H1 (cell line): ENCODE results near the gene BBC3. TPM values are rescaled to one million over a fixed set of nuclear protein-coding genes. Genes with fewer than 3 reads are reported as not detected.

Source experiments
- CTCF ChIA-PET: fragments of 300-600 bp; sonication (Branson Sonifier 250); formaldehyde crosslinking; loops from one replicate; lab custom pipeline; 2021; ENCODE audit not compliant: partially characterized antibody; lab: Charles Lee
- POLR2A ChIA-PET: fragments of 300-600 bp; sonication (Branson Sonifier 250); formaldehyde crosslinking; loops from one replicate; lab custom pipeline; 2021; ENCODE audit warnings: inconsistent platforms; ENCODE audit not compliant: partially characterized antibody; lab: Charles Lee
- DNase-seq, 2 experiments: peaks; one replicate each; pipeline versions ENCODE4 v3.0.0 to v3.0.0-alpha.2; 2010 to 2022; ENCODE audit warnings: low spot score in 2 of 2, low read depth in 1 of 2, mixed read lengths in 1 of 2
- FAIRE-seq: peaks from 2 replicates; lab custom pipeline; 2011; peaks lifted over from hg19 to GRCh38; lab: Jason Lieb, UNC
- H2AFZ ChIP-seq: 2 replicates; pipeline ENCODE4 v1.8.1; 2012; ENCODE audit warnings: low read length, inconsistent platforms
- H2AK5ac ChIP-seq: 2 replicates; pipeline ENCODE4 v1.6.1; 2013; ENCODE audit warnings: low read depth, low read length
- H2BK120ac ChIP-seq: replicated peaks from 2 replicates; pipeline ENCODE3; 2013; ENCODE audit warnings: low read depth, low read length, inconsistent platforms
- H2BK12ac ChIP-seq: 2 replicates; pipeline ENCODE4 v1.6.1; 2013; ENCODE audit warnings: low read depth, low read length
- H2BK15ac ChIP-seq: 2 replicates; pipeline ENCODE4 v1.6.1; 2013; ENCODE audit warnings: low read length
- H2BK20ac ChIP-seq: 2 replicates; pipeline ENCODE4 v1.6.1; 2013; ENCODE audit warnings: low read length
- H2BK5ac ChIP-seq: 2 replicates; pipeline ENCODE4 v1.6.1; 2013; ENCODE audit warnings: low read depth, low read length
- H3K14ac ChIP-seq: 2 replicates; pipeline ENCODE4 v1.6.1; 2013; ENCODE audit warnings: inconsistent platforms; ENCODE audit not compliant: insufficient read length
- H3K18ac ChIP-seq: 2 replicates; pipeline ENCODE4 v1.6.1; 2013; ENCODE audit warnings: low read length; ENCODE audit errors: extremely low read depth
- H3K23ac ChIP-seq: 2 replicates; pipeline ENCODE4 v1.6.1; 2013; ENCODE audit warnings: inconsistent platforms; ENCODE audit not compliant: insufficient read length
- H3K23me2 ChIP-seq: 2 replicates; pipeline ENCODE4 v1.6.1; 2013; ENCODE audit warnings: low read depth, low read length
- H3K27ac ChIP-seq: 2 replicates; pipeline ENCODE4 v1.6.1; 2011; ENCODE audit warnings: low read depth, low read length, inconsistent platforms
- H3K27me3 ChIP-seq, 4 experiments: replicated peaks in 1 of 4; 1 replicate in 1 of 4; 2 replicates in 3 of 4; pipeline versions ENCODE4 v1.6.1 to v1.8.1; 2011 to 2013; ENCODE audit warnings: low read length in 3 of 4, mild to moderate bottlenecking in 3 of 4, inconsistent platforms in 2 of 4, mixed read lengths in 2 of 4, moderate library complexity in 1 of 4; ENCODE audit not compliant: control insufficient read depth in 3 of 4, insufficient read depth in 3 of 4; ENCODE audit errors: extremely low read depth in 1 of 4
- H3K36me3 ChIP-seq, 4 experiments: 2 replicates each; pipeline versions ENCODE4 v1.6.1 to v1.8.1; 2011 to 2013; ENCODE audit warnings: mild to moderate bottlenecking in 4 of 4, low read length in 3 of 4, moderate library complexity in 2 of 4, control low read depth in 1 of 4, inconsistent platforms in 1 of 4; ENCODE audit not compliant: insufficient read depth in 4 of 4, control insufficient read depth in 2 of 4
- H3K4ac ChIP-seq: replicated peaks from 2 replicates; pipeline ENCODE3; 2013; ENCODE audit warnings: low read length, low read depth, mixed read lengths, inconsistent platforms; ENCODE audit not compliant: insufficient read length
- H3K4me1 ChIP-seq, 4 experiments: replicated peaks in 1 of 4; 1 replicate in 1 of 4; 2 replicates in 3 of 4; pipeline versions ENCODE4 v1.6.1 to v1.8.1; 2011 to 2013; ENCODE audit warnings: low read length in 3 of 4, inconsistent platforms in 2 of 4, mixed read lengths in 1 of 4; ENCODE audit not compliant: insufficient read depth in 4 of 4, control insufficient read depth in 3 of 4
- H3K4me2 ChIP-seq, 2 experiments: 2 replicates each; pipeline versions ENCODE4 v1.6.1 to v1.8.1; 2011 to 2013; ENCODE audit warnings: low read depth in 2 of 2, low read length in 2 of 2, control low read depth in 1 of 2, inconsistent platforms in 1 of 2, mild to moderate bottlenecking in 1 of 2; ENCODE audit not compliant: insufficient read depth in 1 of 2
- H3K4me3 ChIP-seq, 4 experiments: fragments of 200-600, 300-600 bp in 1 of 4; sonication (generic), shearing (Covaris generic), sonication (Bioruptor Twin) in 1 of 4; 2 replicates each; pipeline versions ENCODE4 v1.5.1 to v1.8.1; 2011 to 2016; ENCODE audit warnings: low read length in 4 of 4, low read depth in 3 of 4, control low read depth in 2 of 4, inconsistent platforms in 2 of 4, mild to moderate bottlenecking in 2 of 4, mixed read lengths in 1 of 4, moderate library complexity in 1 of 4; ENCODE audit not compliant: insufficient read depth in 2 of 4; ENCODE audit errors: extremely low read depth in 1 of 4
- H3K56ac ChIP-seq: replicated peaks from 2 replicates; pipeline ENCODE3; 2013; ENCODE audit warnings: low read depth, mild to moderate bottlenecking, mixed read lengths, low read length, inconsistent platforms; ENCODE audit not compliant: insufficient read length
- H3K79me1 ChIP-seq: 2 replicates; pipeline ENCODE4 v1.6.1; 2013; ENCODE audit warnings: low read depth, low read length, control low read depth
- H3K79me2 ChIP-seq, 2 experiments: 2 replicates each; pipeline versions ENCODE4 v1.6.1 to v1.8.1; 2012 to 2013; ENCODE audit warnings: low read length in 2 of 2, mild to moderate bottlenecking in 2 of 2, inconsistent platforms in 1 of 2; ENCODE audit not compliant: insufficient read depth in 2 of 2, control insufficient read depth in 1 of 2
- H3K9ac ChIP-seq, 4 experiments: replicated peaks in 1 of 4; 1 replicate in 1 of 4; 2 replicates in 3 of 4; pipeline versions ENCODE4 v1.6.1 to v1.8.1; 2011 to 2013; ENCODE audit warnings: low read depth in 3 of 4, low read length in 3 of 4, control low read depth in 2 of 4, mild to moderate bottlenecking in 2 of 4, moderate library complexity in 2 of 4, inconsistent platforms in 1 of 4; ENCODE audit errors: extremely low read depth in 1 of 4
- H3K9me3 ChIP-seq, 2 experiments: 2 replicates each; pipeline versions ENCODE4 v1.6.1 to v1.8.1; 2012 to 2013; ENCODE audit warnings: mild to moderate bottlenecking in 2 of 2, moderate library complexity in 2 of 2, control low read depth in 1 of 2, inconsistent platforms in 1 of 2, low read depth in 1 of 2, low read length in 1 of 2, mixed read lengths in 1 of 2; ENCODE audit not compliant: insufficient read depth in 2 of 2
- H4K20me1 ChIP-seq, 2 experiments: replicated peaks in 1 of 2; 2 replicates each; pipeline versions ENCODE3 to v1.8.1; 2011 to 2013; ENCODE audit warnings: inconsistent platforms in 2 of 2, low read length in 2 of 2, mild to moderate bottlenecking in 1 of 2; ENCODE audit not compliant: insufficient read depth in 2 of 2, control insufficient read depth in 1 of 2
- H4K5ac ChIP-seq: 2 replicates; pipeline ENCODE4 v1.6.1; 2013; ENCODE audit warnings: low read length, low read depth, mixed read lengths, inconsistent platforms; ENCODE audit not compliant: insufficient read length
- H4K8ac ChIP-seq: 2 replicates; pipeline ENCODE4 v1.8.0; 2013; ENCODE audit warnings: mild to moderate bottlenecking, moderate library complexity, low read length, inconsistent platforms; ENCODE audit not compliant: insufficient read depth; ENCODE audit errors: extremely low read depth
- H4K91ac ChIP-seq: replicated peaks from 2 replicates; pipeline ENCODE3; 2013; ENCODE audit warnings: low read length, mixed read lengths, inconsistent platforms; ENCODE audit not compliant: insufficient read length
- CHD2 ChIP-seq: IDR thresholded peaks from 2 replicates; pipeline ENCODE4 v1.6.1; 2012; ENCODE audit warnings: low read length, improper control_type of control experiment
- E2F6 ChIP-seq: IDR thresholded peaks from 2 replicates; pipeline ENCODE4 v1.6.1; 2012; ENCODE audit warnings: inconsistent platforms
- GABPA ChIP-seq: IDR thresholded peaks from 2 replicates; pipeline ENCODE4 v1.6.1; 2011; ENCODE audit warnings: mild to moderate bottlenecking, low read length, moderate library complexity, borderline replicate concordance; ENCODE audit not compliant: insufficient read depth
- HDAC2 ChIP-seq, 2 experiments: fragments of 300-600 bp in 1 of 2; sonication (generic) in 1 of 2; IDR thresholded peaks; 2 replicates each; pipeline ENCODE4 v1.6.1; 2011 to 2012; ENCODE audit warnings: low read depth in 2 of 2, low read length in 2 of 2, mild to moderate bottlenecking in 2 of 2, moderate library complexity in 2 of 2, borderline replicate concordance in 1 of 2, inconsistent platforms in 1 of 2
- JUND ChIP-seq: IDR thresholded peaks from 2 replicates; pipeline ENCODE4 v1.6.1; 2011; ENCODE audit warnings: mild to moderate bottlenecking, improper control_type of control experiment, low read length
- KDM4A ChIP-seq: IDR thresholded peaks from one replicate; pipeline ENCODE4 v1.7.1; 2012; ENCODE audit warnings: low read depth, mild to moderate bottlenecking, moderate library complexity, low read length, inconsistent platforms; ENCODE audit not compliant: severe bottlenecking
- POU5F1 ChIP-seq: IDR thresholded peaks from 2 replicates; pipeline ENCODE4 v1.6.1; 2011; ENCODE audit warnings: low read depth, mild to moderate bottlenecking, low read length, moderate library complexity
- RFX5 ChIP-seq: IDR thresholded peaks from 2 replicates; pipeline ENCODE4 v1.6.1; 2011; ENCODE audit warnings: low read depth, low read length, improper control_type of control experiment, borderline replicate concordance
- SP1 ChIP-seq: IDR thresholded peaks from 2 replicates; pipeline ENCODE4 v1.6.1; 2011; ENCODE audit warnings: low read depth, low read length
- WGBS, 2 experiments: shearing (Covaris generic) in 1 of 2; methylation state at CpG; one replicate each; pipeline versions ENCODE4 v1.1.6 to v1.1.7; 2013 to 2015; ENCODE audit warnings: low lambda C conversion rate in 2 of 2, mixed read lengths in 2 of 2, inconsistent platforms in 1 of 2, low coverage in 1 of 2, missing lambda C conversion rate in 1 of 2; ENCODE audit not compliant: insufficient replicate concordance in 2 of 2, insufficient coverage in 1 of 2, insufficient read length in 1 of 2; ENCODE audit errors: extremely low coverage in 1 of 2, missing lambda C conversion rate in 1 of 2; 5-methylcytosine and 5-hydroxymethylcytosine counted together
- polyA plus RNA-seq, 7 experiments: library from polyadenylated mRNA; depleted of rRNA in 3 of 7; stranded (reverse) in 5 of 7; unstranded in 2 of 7; fragments of >200 nt in 5 of 7; fragments of 200-250 nt in 2 of 7; gene quantifications; 1 replicate in 5 of 7; 2 replicates in 1 of 7; 4 replicates in 1 of 7; pipeline versions ENCODE4 v1.2.1 to v1.2.3, GENCODE V29; 2011 to 2013; ENCODE audit warnings: missing spikeins in 2 of 7, mixed read lengths in 2 of 7
- total RNA-seq: library from RNA; stranded (reverse); fragmentation: NEBNext Ultra II Directional; extraction: Animal tissue kit (Norgen Biotek cat#: 25700); gene quantifications from 2 replicates; pipeline ENCODE4 v1.2.1, GENCODE V29; 2021

The BBC3 gene
- total and polyA plus RNA-seq, 2 of the 8 experiments (the other 6 are each of a cell fraction or from before 2014, with no cell fraction given) = 13.2 to 21.6 TPM

DNA sequence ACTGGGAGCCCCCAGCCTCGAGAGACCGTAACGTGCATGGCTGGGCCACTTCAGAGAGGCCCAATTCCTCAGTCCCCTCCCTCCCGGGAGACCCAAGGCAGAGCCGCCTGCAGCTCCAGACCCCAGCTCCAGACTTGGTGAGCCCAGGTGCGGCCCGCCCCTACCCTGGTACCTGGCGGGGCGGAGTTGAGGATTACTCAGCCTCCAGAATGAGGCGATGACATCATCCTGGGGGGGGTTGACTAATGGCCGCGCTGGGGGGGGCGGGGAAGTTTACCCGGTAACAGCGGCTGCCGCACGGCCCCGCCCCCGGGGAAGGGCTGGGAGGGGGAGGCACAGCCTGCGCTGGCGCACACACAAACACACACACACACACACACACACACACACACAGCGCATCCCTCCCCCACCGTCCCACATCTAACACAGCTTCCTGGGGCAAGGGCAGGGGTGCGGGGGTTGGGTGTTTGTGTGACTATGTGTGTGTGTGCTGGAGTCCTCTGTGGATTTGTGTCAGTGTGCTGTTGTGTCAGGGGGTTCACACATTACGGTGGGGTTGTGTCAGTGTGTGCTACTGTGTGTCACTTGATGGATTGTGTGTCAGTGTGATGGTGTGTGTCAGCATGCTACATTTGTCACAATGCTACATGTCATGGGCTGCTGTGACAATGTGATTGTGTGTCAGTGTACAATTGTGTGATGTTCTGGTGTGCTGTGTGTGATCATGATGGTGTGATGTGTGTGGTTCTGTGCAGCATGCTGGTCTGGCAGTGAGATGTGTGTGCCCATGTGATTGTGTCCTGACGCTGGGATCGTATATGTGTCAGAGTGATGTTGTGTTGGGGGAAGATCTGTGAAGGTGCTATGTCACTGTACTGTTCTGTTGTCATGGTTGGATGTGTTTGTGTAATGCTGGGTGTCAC is 10.3 kb upstream of the BBC3 start:
- Histone ChIP-seq H2AK5ac (peak overlapping the region; percentile 100), H2BK12ac (peak overlapping the region; percentile 100), H2BK120ac (peak overlapping the region; percentile 100), H3K18ac (peak overlapping the region; percentile 94), H3K4me1 (peaks cover 8 to 25% (median 20%) of the 10 kb centered on the region in 4 experiments), H4K91ac (peak overlapping the region; percentile 99), H4K8ac (peak overlapping the region; percentile 54; the same call in 1 of the 2 replicates), H3K4ac (peak overlapping the region; percentile 76), H2BK15ac (peak overlapping the region; percentile 100), H3K27me3 (peaks cover 0 to 30% (median 27%) of the 10 kb centered on the region in 4 experiments; a peak in 6 of 7 replicates), H3K23me2 (peaks cover 21% of the 10 kb centered on the region), H3K4me3 (peak overlapping the region in 1 of 4 experiments; percentile 31; a peak in 2 of 8 replicates), H3K9ac (peak overlapping the region in 2 of 4 experiments; percentile 13 to 16; a peak in 3 of 7 replicates), H4K20me1 (peaks cover 4 to 18% of the 10 kb centered on the region in 2 experiments), H3K14ac (peak overlapping the region; percentile 32), H3K36me3 (no peaks in the 10 kb centered on the region), H3K23ac (peak overlapping the region; percentile 53), H4K5ac (peak overlapping the region; percentile 67), H3K27ac (no peak overlapping the region), H3K4me2 (peak overlapping the region; percentile 64 to 91), H3K79me2 (no peaks in the 10 kb centered on the region; a peak in 1 of 4 replicates), H3K9me3 (peaks cover 0 to 5% of the 10 kb centered on the region in 2 experiments; a peak in 2 of 4 replicates), H2BK5ac (peak overlapping the region; percentile 76; the same call in 1 of the 2 replicates), H3K56ac (peak overlapping the region; percentile 40), H2BK20ac (peak overlapping the region; percentile 91), H2AFZ (no peak overlapping the region), H3K79me1 (peaks cover 3% of the 10 kb centered on the region; the same call in 1 of the 2 replicates)
- ChIA-PET CTCF (interaction anchor here (1.2 to 1.6 kb wide), 2 partner anchors 12 to 30 kb away, joined by 3 to 7 read pairs; no protein-coding TSS in a partner anchor), POLR2A (interaction anchor here (0.6 to 5.0 kb wide), 6 partner anchors 15 to 128 kb away, joined by 3 to 66 read pairs (median 4); partner anchors contain the start of genes CCDC9 and ZC3H4)
- DNase-seq (peak; percentile 75 to 86), FAIRE-seq (no peak)
- 22% methylated on average over 17 of the region's 27 CpGs; no CpG with 5 or more reads in 1 of the 2 experiments for WGBS, 2 experiments
- TF ChIP-seq E2F6 = no peak
- TF ChIP-seq RFX5 = peak; percentile 74; the same call in 1 of the 2 replicates
- no peak for TF ChIP-seq POU5F1
- TF ChIP-seq KDM4A = no peak
- no peak for TF ChIP-seq GABPA
- peak; percentile 94 for TF ChIP-seq JUND
- no peak for TF ChIP-seq CHD2
- no peak for TF ChIP-seq SP1
- no peak for TF ChIP-seq HDAC2 (IDR thresholded peaks at IDR 0.05; ENCODE audit: borderline replicate concordance in 1 of 2, low read depth in 2 of 2, low read length in 2 of 2)
